H54 (cell line): ENCODE measurements around the gene TMEM60.
"Not testable (repeated sequence)": the region's sequence is repeated elsewhere in the genome, so short reads cannot be mapped to it uniquely, and the experiment has no call there.

Experiments used
- DNase-seq: peaks from one replicate; pipeline ENCODE4 v3.0.0; 2011; ENCODE audit warnings: low spot score, mixed read lengths; ENCODE audit not compliant: insufficient read length
- FAIRE-seq: peaks from 3 replicates; lab custom pipeline; 2011; peaks lifted over from hg19 to GRCh38; lab: Jason Lieb, UNC
- POLR2A ChIP-seq: IDR thresholded peaks from 2 replicates; pipeline ENCODE4 v1.6.1; 2011; ENCODE audit warnings: low read depth, mild to moderate bottlenecking, low read length

The TMEM60 gene

DNA sequence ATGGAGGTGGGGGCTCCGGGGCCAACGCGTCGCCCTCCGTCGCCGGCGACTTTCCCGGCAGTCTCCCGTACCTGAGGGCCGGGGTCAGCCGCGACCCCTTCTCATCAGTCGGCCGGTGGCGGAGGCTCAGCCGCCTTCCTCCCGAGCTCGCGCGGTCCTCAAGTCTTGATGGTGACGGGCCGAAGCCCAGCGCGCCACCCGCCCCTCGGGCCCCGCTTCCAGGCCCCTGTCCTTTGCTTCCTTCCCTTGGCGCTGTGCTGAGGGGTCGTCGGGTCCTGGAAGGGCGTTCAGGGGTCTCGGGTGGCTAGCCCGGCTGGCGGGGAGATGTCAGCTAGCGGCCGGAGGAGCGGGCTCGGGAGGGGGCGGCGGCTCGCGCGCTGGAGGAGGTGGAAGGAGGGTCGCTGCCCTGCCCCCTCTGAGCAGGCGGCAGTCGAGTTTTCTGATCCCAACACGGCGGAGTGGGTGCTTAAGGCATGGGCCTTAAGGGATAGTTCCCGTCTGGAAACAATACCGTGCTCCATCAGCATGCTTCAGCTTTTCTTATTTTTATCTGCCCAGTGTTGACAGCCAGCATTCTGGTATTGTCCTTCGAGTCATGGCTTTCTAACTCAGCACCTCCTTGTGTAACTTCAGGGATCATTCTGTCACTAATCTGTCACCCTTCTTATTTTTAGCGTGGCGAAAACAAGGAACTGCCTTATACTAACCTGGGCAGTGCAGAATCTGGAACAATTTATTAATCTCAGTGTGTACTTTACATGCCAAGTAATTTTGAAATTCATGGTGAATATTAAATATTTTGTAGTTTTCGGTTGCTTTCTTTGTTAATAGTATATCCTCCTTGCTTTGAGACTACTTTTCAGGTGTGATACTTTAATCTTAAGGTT lies 1.1 kb upstream of the TMEM60 start:
- TF ChIP-seq POLR2A, result no peak
- no peak for DNase-seq
- no peak for FAIRE-seq

DNA sequence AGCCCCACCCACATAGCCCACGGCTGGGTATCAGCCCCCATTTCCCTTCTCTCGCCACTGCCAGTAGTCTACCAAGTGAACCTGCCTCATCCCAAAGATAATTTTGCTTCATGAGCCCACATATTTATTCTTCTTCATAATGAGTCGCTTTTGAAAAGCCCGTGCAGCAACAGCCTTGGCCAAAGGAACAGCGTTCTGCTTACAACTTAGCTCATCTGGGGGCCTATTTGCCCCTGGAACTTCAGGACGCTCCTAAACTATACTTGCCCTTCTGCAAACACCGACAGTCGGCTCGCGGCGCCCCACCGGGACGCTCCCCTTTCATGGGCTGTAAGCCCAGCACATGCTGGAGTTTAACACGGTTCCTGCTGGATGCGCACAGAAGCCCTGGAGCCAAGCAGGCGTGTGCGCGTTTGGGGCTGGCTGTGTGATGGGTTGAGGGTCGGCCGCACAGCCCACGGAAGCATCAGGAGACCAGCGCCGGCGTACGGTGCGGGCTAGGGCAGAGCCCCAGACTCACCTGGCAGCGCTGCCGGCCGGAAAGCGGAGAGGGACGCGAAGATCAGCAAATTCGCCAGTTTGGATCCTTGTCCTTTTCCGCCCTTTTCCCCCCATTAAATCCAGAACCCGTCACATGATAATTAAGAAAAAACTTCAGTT lies 370 bp downstream of the TMEM60 start:
- TF ChIP-seq POLR2A, result peak; percentile 49; the same call in 1 of the 2 replicates
- no peak for DNase-seq
- FAIRE-seq, result no peak

DNA sequence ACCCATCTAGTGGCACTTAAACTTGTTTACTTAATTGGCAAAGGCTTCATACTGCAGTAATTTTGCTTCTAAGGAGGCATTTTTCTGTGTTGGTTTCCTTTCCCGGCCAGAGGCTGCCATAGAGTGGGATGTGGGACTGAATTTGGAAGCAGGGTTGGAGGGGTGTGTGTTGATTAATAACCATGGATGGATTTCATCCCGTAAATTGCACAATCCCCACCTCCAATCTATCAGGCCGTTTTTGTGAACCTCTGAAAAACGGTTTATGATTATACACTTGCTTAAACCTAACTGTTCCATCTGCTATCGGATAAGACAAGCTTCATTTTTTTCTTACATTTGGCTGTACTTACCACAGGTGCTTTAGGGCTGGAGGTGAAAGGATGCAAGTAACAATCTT lies 1.3 kb downstream of the TMEM60 start:
- TF ChIP-seq POLR2A, result no peak
- FAIRE-seq, result no peak
- no peak for DNase-seq

DNA sequence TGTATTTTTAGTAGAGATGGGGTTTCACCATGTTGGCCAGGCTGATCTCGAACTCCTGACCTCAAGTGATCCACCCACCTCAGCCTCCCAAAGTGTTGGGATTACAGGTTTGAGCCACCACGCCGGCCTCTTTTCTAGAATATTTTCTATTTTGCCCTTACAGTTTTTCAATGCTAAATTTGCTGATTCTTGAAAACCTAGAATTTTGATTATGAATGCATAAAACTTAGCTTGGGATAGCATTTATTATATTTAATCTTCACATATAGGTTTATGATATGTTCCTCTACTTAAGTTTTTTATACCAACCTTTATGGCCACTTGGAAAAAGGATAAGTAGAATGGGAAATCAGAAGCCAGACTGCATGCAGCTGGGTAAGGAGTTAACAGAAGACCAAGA lies 2.1 kb downstream of the TMEM60 start:
- no peak for FAIRE-seq
- no peak for TF ChIP-seq POLR2A

DNA sequence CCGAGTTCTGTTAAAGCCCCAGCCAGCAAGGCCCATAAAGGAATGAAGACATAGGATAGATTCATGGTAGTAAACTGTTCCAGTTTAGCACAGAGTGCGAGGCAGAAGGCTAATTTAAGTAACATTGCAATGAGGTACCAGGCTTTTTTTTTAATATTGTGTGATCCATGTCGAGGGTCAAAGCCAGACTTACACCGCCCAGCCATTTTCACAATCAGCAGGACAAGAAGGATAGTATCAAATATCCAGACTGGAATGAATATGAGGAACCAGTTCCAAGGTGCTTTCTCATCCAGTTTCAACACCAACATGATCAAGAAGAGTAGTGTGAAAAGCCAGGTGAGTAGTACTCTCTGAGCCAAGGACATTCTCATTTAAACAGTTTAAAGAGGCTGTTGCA lies 4.2 kb downstream of the TMEM60 start:
- FAIRE-seq, result no peak
- no peak for TF ChIP-seq POLR2A

More for the DNA sequence above, 2.1 kb downstream of the TMEM60 start:
- no peak for DNase-seq

DNA sequence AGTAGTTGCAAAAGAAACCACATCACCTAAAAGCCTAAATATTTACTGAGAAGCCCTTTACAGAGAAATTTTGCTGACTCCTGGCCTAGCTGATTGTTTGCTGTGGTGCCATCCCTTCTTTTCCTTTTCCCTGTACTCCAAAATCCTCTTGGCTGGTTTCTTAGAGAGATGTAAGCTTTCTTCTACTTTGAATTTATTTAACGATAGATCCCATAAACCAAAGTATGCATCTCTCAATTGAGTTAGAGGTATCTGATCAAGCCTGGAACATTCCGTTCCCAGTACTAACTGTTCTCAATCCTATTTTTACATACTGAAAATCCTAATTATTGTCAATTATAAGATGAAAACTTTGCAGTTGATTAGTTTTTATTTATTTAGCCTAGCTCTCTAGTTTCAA lies 6.3 kb downstream of the TMEM60 start:
- DNase-seq (no peak), FAIRE-seq (no peak)
- TF ChIP-seq POLR2A, result no peak

More for the DNA sequence above, 4.2 kb downstream of the TMEM60 start:
- DNase-seq, result no peak

DNA sequence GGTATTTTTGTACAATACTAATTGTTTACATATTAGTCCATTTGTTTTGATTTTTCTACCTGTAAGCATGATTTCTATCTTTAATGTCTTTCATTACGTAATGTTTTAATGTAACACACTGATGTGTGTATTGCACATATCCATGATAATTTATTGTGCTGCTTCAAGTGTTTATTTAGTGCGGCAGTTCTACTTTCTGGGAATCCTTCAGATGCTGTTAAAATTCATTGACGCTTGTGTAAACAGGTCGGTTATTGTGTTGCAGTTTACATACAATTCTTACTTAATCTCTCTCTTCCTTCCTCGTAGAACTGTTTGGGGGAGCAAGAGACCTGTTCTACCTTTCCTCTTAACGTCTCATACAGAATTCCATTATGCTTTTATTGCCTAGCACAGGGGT lies 6.9 kb downstream of the TMEM60 start:
- DNase-seq (no peak), FAIRE-seq (no peak)

DNA sequence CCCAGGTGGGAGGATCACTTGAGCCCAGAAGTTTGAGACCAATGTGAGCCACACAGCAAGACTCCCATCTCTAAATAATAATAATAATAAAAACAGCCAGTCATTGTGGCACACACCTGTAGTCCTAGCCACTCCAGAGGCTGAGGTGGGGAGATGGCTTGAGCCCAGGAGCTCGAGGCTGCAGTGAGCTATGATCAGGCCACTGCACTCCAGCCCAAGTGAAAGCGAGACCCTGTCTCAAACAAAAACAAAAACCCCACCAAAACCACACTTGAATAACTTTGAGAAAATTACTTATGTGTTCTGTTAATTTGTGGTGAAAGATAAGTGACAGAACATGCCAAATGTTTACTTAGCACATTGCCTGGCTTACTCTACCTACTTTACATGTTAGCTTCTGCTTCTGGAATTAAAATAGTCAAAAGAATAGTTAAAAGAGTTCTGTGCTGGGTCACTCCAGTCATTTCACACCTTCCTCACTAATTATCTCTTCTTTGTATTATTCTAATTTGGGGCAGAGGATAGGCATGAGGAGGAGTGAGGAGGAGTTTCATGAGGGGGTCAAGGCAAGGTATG lies 9.8 kb downstream of the TMEM60 start:
- no peak for FAIRE-seq
- no peak for DNase-seq
- TF ChIP-seq POLR2A, result no peak

More for the DNA sequence above, 6.9 kb downstream of the TMEM60 start:
- TF ChIP-seq POLR2A, result no peak

DNA sequence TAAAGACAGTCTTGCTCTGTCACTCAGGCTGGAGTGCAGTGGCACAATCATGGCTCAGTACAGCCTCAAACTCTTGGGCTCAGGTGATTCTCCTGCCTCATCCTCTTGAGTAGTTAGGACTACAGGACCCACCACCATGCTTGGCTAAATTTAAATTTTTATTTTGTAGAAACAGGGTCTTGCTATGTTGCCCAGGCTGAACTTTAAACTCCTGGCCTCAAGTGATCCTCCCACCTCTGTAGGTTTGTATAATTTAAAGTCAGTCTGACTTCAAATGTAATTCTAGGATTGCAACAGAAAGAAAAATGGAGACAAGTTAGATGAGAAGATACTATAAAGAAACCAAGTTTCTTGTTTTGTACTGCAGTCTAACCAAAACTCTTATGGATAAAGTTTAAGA lies 11.5 kb downstream of the TMEM60 start:
- TF ChIP-seq POLR2A, result no peak
- no peak for FAIRE-seq

DNA sequence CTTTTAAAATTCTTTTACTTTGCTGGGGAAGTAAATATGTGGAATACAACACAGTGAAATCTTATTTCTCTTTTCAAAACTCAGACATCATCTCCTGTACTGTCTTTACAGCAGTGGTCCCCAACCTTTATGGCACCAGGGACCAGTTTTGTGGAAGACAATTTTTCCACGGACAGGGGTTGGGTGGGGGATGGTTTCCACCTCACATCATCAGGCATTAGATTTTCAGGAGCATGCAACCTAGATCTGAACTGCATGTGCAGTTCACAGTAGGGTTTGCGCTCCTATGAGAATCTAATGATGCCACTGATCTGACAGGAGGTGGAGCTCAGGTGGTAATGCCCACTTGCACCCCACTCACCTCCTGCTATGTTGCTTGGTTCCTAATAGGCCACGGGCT lies 12.2 kb downstream of the TMEM60 start:
- DNase-seq (no peak), FAIRE-seq (no peak)
- TF ChIP-seq POLR2A, result no peak

More for the DNA sequence above, 11.5 kb downstream of the TMEM60 start:
- DNase-seq, result no peak

DNA sequence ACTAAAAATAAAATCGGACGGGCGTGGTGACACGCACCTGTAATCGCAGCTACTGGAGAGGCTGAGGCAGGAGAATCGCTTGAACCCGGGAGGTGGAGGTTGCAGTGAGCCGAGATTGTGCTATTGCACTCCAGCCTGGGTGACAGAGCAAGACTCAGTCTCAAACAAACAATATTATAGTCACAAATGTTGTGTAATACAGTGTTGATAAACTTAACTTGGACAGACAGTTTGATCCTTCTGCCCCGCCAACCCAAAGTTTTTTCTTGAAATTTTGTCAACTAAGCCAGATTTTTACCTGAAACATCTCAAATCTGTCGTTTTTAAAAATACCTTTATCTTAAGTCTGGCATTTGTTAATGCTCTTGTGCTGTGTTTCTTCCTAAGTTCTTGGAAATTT lies 13.8 kb downstream of the TMEM60 start:
- not testable (repeated sequence) for FAIRE-seq, DNase-seq

DNA sequence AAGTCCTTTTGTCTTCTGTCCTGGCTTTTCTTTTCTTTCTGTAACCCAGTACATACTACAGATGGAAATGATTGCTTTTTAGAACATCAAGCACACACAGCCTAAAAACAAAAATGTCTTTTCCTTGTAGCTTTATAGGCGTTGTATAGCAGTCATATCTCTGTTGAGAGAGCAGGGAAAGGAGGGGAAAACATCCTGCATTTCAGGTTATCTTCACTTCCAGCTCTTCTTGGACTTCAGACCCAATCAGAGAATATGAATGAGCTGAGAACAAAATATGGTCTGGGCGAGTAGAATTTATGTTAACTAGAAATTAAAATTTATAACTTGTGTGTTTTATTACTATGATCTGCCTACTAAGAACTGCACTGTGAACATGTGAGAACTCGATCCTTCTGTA lies 14.7 kb downstream of the TMEM60 start:
- DNase-seq (no peak), FAIRE-seq (no peak)

DNA sequence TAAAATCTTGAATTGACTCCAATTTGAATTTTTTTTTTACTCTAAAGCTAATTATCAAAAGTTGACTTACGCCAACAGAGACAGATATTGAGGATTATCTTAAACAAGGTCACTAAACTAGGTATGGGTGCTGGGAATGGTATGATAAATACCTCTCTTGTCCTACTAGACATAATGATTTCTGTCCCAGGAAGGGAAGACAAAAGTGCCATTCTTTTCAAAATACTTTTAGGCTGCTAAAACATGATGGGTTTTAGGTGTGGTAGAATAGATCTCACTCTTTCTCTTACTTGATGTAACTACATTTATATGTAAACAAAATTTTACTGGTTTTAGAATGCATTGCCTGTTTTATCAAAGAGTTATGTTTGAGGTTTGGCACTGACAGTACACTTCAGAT lies 15.1 kb downstream of the TMEM60 start:
- DNase-seq (no peak), FAIRE-seq (no peak)
- no peak for TF ChIP-seq POLR2A

More for the DNA sequence above, 14.7 kb downstream of the TMEM60 start:
- no peak for TF ChIP-seq POLR2A

DNA sequence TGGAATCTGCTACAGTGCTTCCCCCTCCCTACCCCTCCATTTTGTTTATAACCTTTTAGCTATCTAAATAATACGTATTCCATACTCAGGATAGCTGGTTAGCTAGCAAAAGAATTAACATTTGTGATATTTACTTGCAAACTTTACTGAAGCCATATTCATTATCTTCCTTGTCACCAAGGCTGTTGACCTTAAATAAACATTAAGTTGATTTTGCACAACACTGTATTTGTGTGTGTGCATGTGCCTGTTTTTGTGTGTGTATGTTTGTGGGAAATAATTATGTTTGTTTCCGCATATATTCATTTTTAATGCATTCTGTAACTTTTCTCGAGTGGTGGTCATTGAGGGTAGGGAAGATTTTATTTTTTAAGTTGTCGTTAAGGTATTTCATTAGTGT lies 15.9 kb downstream of the TMEM60 start:
- no peak for TF ChIP-seq POLR2A
- FAIRE-seq (no peak), DNase-seq (no peak)

DNA sequence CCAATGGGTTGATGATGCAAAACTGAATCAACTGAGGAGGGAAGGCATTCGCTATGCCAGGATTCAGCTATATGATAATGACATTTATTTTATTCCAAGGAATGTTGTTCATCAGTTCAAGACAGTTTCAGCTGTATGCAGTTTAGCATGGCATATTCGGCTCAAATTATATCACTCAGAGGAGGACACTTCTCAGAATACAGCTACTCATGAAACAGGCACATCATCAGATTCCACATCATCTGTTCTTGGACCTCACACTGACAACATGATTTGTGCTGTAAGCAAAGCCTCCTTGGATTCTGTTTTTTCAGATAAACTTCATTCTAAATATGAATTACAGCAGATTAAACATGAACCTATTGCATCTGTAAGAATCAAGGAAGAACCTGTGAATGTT lies 19.7 kb downstream of the TMEM60 start:
- no peak for TF ChIP-seq POLR2A
- DNase-seq (no peak), FAIRE-seq (no peak)
